Peyer's patch (tissue), 4 donors: ENCODE data around the gene FAM9B. TPM values are rescaled to one million over a fixed set of nuclear protein-coding genes. Genes with fewer than 3 reads are reported as not detected.
"Not testable (repeated sequence)": the region's sequence is repeated elsewhere in the genome, so short reads cannot be mapped to it uniquely, and the experiment has no call there.

Experiments used
- DNase-seq, 3 donors: peaks; one replicate each; pipeline ENCODE4 v3.0.0-alpha.2; 2017 to 2019
- H3K27ac ChIP-seq, 4 donors: fragments of 200-600 bp; sonication (generic); one replicate each; pipeline ENCODE4 v1.5.1; 2016 to 2019
- H3K27me3 ChIP-seq, 2 donors: fragments of 200-600 bp; sonication (generic); one replicate each; pipeline ENCODE4 v1.5.1; 2019
- H3K36me3 ChIP-seq, 3 donors: fragments of 200-600 bp; sonication (generic); one replicate each; pipeline ENCODE4 v1.5.1; 2016 to 2019
- H3K4me1 ChIP-seq, 4 donors: fragments of 200-600 bp; sonication (generic); one replicate each; pipeline ENCODE4 v1.5.1; 2016 to 2019
- H3K4me3 ChIP-seq, 4 donors: fragments of 200-600 bp; sonication (generic); 1 replicate in 3 of 4; 2 replicates in 1 of 4; pipeline ENCODE4 v1.5.1; 2016 to 2019; ENCODE audit warnings: mild to moderate bottlenecking in 1 of 4
- H3K9me3 ChIP-seq, 4 donors: fragments of 200-600 bp; sonication (generic); one replicate each; pipeline ENCODE4 v1.5.1; 2016 to 2019; ENCODE audit warnings: mild to moderate bottlenecking in 1 of 4
- POLR2A ChIP-seq, 2 donors: fragments of 450-650 bp; IDR thresholded peaks; one replicate each; pipeline ENCODE4 v1.5.1; 2017; ENCODE audit warnings: antibody characterized with exemption in 2 of 2, mild to moderate bottlenecking in 2 of 2, moderate library complexity in 2 of 2
- total RNA-seq, 4 donors: library from RNA; depleted of rRNA; stranded (reverse); fragments of >200 nt; gene quantifications; one replicate each; pipeline ENCODE4 v1.1.0, GENCODE V29; 2016
- TF ChIP-seq, protein P1 (sequence below), 6 experiments: fragments of 450-650 bp in 4 of 6; fragments of 200-600 bp in 2 of 6; sonication (generic) in 1 of 6; IDR thresholded peaks; one replicate each; pipeline ENCODE4 v1.5.1; 2017 to 2019; ENCODE audit warnings: antibody characterized with exemption in 6 of 6, mild to moderate bottlenecking in 3 of 6, moderate library complexity in 1 of 6

Gene FAM9B
- total RNA-seq, 4 donors from 2014 or later, result not detected

- Histone ChIP-seq H3K4me1 (no peaks in the 10 kb centered on the region), H3K36me3 (no peaks in the 10 kb centered on the region), H3K9me3 (no peaks in the 10 kb centered on the region), H3K27ac (no peak overlapping the region), H3K4me3 (no peak overlapping the region), H3K27me3 (no peaks in the 10 kb centered on the region)
- no peak for TF ChIP-seq POLR2A (IDR thresholded peaks at IDR 0.05)
- TF ChIP-seq, protein P1, sequence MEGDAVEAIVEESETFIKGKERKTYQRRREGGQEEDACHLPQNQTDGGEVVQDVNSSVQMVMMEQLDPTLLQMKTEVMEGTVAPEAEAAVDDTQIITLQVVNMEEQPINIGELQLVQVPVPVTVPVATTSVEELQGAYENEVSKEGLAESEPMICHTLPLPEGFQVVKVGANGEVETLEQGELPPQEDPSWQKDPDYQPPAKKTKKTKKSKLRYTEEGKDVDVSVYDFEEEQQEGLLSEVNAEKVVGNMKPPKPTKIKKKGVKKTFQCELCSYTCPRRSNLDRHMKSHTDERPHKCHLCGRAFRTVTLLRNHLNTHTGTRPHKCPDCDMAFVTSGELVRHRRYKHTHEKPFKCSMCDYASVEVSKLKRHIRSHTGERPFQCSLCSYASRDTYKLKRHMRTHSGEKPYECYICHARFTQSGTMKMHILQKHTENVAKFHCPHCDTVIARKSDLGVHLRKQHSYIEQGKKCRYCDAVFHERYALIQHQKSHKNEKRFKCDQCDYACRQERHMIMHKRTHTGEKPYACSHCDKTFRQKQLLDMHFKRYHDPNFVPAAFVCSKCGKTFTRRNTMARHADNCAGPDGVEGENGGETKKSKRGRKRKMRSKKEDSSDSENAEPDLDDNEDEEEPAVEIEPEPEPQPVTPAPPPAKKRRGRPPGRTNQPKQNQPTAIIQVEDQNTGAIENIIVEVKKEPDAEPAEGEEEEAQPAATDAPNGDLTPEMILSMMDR (IDR thresholded peaks at IDR 0.05), result no peak
- DNase-seq, result no peak
Measured at GRCh38 chrX:9038244-9038643, 4.3 kb upstream of the FAM9B start.

DNA sequence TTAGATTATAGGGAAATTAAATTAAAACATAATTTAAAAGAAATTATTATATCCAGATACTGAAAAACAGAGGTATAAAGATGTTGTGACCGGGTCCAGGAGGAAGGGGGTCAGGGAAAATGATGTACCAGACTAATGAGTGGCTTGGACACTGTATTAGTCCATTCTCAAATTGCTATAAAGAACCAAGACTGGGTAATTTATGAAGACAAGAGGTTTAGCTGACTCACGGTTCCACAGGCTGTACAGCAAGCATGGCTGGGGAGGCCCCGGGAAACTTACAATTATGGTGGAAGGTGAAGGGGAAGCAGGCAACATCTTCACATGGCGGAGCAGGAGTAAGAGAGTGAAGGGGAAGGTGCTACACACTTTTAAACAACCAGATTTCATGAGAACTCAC, 3.4 kb upstream of the FAM9B start:
- H3K36me3 ChIP-seq, result no peaks in the 10 kb centered on the region
- no peaks in the 10 kb centered on the region for H3K4me1 ChIP-seq
- no peaks in the 10 kb centered on the region for H3K9me3 ChIP-seq
- no peak overlapping the region for H3K4me3 ChIP-seq
- no peak overlapping the region for H3K27ac ChIP-seq
- H3K27me3 ChIP-seq, result no peaks in the 10 kb centered on the region
- TF ChIP-seq POLR2A (IDR thresholded peaks at IDR 0.05), result no peak
- TF ChIP-seq, protein P1 (IDR thresholded peaks at IDR 0.05), result no peak
- no peak for DNase-seq

- no peak for DNase-seq
- Histone ChIP-seq H3K27ac (no peak overlapping the region), H3K36me3 (no peaks in the 10 kb centered on the region), H3K4me3 (no peak overlapping the region), H3K27me3 (no peaks in the 10 kb centered on the region), H3K4me1 (no peaks in the 10 kb centered on the region), H3K9me3 (no peaks in the 10 kb centered on the region)
- TF ChIP-seq, protein P1 (IDR thresholded peaks at IDR 0.05), result no peak
- TF ChIP-seq POLR2A (IDR thresholded peaks at IDR 0.05), result no peak
Measured at GRCh38 chrX:9033586-9033985, 341 bp downstream of the FAM9B start.

DNA sequence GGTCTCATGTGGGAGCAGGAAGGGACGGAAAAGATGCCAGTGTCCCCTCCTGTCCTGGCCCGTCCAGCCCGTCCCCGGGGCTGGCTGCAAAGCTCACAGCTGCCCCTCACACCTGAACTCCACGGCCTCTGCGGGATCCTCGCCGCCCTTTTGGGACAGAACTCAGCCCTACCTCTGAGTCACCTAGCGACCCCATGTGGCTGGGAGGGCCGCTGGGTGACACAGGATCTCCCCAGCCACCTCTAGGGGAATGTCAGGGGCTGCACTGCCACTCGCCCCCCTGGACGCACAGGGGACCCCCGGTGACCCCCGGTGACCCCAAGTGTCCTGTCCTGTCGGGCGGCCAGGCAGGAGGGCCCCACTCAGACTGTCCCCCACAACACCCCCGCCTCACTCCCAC, 748 bp downstream of the FAM9B start:
- no peaks in the 10 kb centered on the region for H3K4me1 ChIP-seq
- no peak for DNase-seq

GRCh38 chrX:9023293-9023692, 10.6 kb downstream of the FAM9B start:
- no peak for DNase-seq
- TF ChIP-seq POLR2A (IDR thresholded peaks at IDR 0.05), result no peak
- TF ChIP-seq, protein P1 (IDR thresholded peaks at IDR 0.05), result no peak
- Histone ChIP-seq H3K4me3 (no peak overlapping the region), H3K36me3 (no peaks in the 10 kb centered on the region), H3K27me3 (no peaks in the 10 kb centered on the region), H3K27ac (no peak overlapping the region), H3K4me1 (no peaks in the 10 kb centered on the region), H3K9me3 (no peaks in the 10 kb centered on the region)

More for the DNA sequence above, 748 bp downstream of the FAM9B start:
- no peak overlapping the region for H3K4me3 ChIP-seq
- TF ChIP-seq, protein P1 (IDR thresholded peaks at IDR 0.05), result no peak
- no peak for TF ChIP-seq POLR2A (IDR thresholded peaks at IDR 0.05)
- H3K27me3 ChIP-seq, result no peaks in the 10 kb centered on the region
- no peaks in the 10 kb centered on the region for H3K9me3 ChIP-seq
- H3K27ac ChIP-seq, result no peak overlapping the region
- no peaks in the 10 kb centered on the region for H3K36me3 ChIP-seq

DNA sequence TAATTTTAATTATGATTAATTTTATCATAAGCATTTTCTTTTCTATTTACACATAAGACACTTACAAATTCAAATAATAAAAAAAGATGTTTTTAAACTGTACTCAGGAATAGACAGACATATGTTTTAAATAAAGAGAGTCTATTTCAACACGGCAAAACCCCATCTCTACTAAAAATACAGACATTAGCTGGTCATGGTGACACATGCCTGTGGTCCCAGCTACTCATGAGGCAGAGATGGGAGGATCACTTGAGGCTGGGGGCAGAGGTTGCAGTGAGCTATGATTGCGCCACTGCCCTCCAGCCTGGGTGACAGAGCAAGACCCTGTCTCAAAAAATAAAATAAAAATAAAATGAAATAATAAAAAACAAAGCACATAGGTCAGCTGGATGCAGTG, 14.8 kb downstream of the FAM9B start:
- Histone ChIP-seq H3K9me3 (no peaks in the 10 kb centered on the region), H3K27ac (no peak overlapping the region), H3K4me3 (no peak overlapping the region), H3K4me1 (no peaks in the 10 kb centered on the region), H3K36me3 (no peaks in the 10 kb centered on the region), H3K27me3 (no peaks in the 10 kb centered on the region)
- TF ChIP-seq, protein P1 (IDR thresholded peaks at IDR 0.05), result no peak
- TF ChIP-seq POLR2A (IDR thresholded peaks at IDR 0.05), result no peak
- no peak for DNase-seq

DNA sequence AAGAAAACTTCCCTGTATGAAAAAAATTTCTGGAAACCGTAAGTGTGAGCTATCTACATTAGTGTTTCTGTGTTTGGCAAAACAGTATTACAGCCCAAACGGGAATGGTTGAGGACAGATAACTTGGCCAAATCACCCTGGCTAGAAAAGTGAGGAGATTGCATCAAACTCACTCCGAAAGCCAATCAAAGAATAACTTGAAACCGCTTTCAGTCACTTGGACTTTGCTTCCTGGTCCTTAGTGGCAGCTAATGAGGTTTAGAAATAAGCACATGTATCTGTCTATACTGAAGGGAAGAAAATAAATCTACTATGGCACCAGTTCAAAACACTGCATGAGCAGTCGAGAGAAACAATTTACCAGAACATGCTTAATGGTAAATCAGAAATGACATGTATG, 15.6 kb downstream of the FAM9B start:
- H3K27me3 ChIP-seq, H3K9me3 ChIP-seq, H3K4me1 ChIP-seq, H3K27ac ChIP-seq, H3K4me3 ChIP-seq, DNase-seq, H3K36me3 ChIP-seq: not testable (repeated sequence)
